WTC11 (cell line): ENCODE results near the gene HES6.

Source experiments
- AFF4 ChIP-seq: sonication (generic); formaldehyde crosslinking; IDR thresholded peaks from 2 replicates; pipeline ENCODE4 v1.8.1; 2023; ENCODE audit warnings: mild to moderate bottlenecking, missing genetic modification reagents, borderline replicate concordance
- CTCF ChIP-seq: fragments of 200-600 bp; IDR thresholded peaks from 2 replicates; pipeline ENCODE4 v1.8.0; 2022; ENCODE audit warnings: antibody characterized with exemption
- E2F1 ChIP-seq: sonication (generic); formaldehyde crosslinking; IDR thresholded peaks from 2 replicates; pipeline ENCODE4 v1.8.0; 2022; ENCODE audit warnings: mild to moderate bottlenecking, missing genetic modification reagents
- ELF4 ChIP-seq: sonication (generic); formaldehyde crosslinking; IDR thresholded peaks from 2 replicates; pipeline ENCODE4 v1.8.1; 2022; ENCODE audit warnings: low read depth, mild to moderate bottlenecking, moderate library complexity, missing genetic modification reagents
- ETV6 ChIP-seq: sonication (generic); formaldehyde crosslinking; IDR thresholded peaks from 2 replicates; pipeline ENCODE4 v1.8.1; 2022; ENCODE audit warnings: mild to moderate bottlenecking, missing genetic modification reagents
- FOXP1 ChIP-seq: sonication (generic); formaldehyde crosslinking; IDR thresholded peaks from 2 replicates; pipeline ENCODE4 v1.8.0; 2022; ENCODE audit warnings: missing genetic modification reagents, mild to moderate bottlenecking, moderate library complexity, borderline replicate concordance
- MAX ChIP-seq: sonication (generic); formaldehyde crosslinking; IDR thresholded peaks from 2 replicates; pipeline ENCODE4 v1.8.0; 2022; ENCODE audit warnings: mild to moderate bottlenecking, missing genetic modification reagents
- SP1 ChIP-seq: sonication (generic); formaldehyde crosslinking; conservative IDR thresholded peaks from 2 replicates; pipeline ENCODE4 v1.8.1; 2022; ENCODE audit warnings: missing genetic modification reagents
- USF2 ChIP-seq: sonication (generic); formaldehyde crosslinking; IDR thresholded peaks from 2 replicates; pipeline ENCODE4 v1.8.1; 2023; ENCODE audit warnings: mild to moderate bottlenecking, missing genetic modification reagents, moderate library complexity

- TF ChIP-seq ETV6 (no peak), CTCF (no peak), SP1 (CRISPR knock-in tag) (no peak), AFF4 (CRISPR knock-in tag) (no peak), ELF4 (CRISPR knock-in tag) (no peak), USF2 (CRISPR knock-in tag) (no peak), FOXP1 (CRISPR knock-in tag) (no peak), MAX (CRISPR knock-in tag) (no peak), E2F1 (no peak)
These were observed 14.4 kb upstream of the HES6 start for GRCh38 chr2:238254095-238254723.
